ENCODE measurements around the gene NUP50. TPM values are rescaled to one million over a fixed set of nuclear protein-coding genes. Genes with fewer than 3 reads are reported as not detected.

NUP50 gene
- total RNA-seq, 1 experiment from 2014 or later = 134 TPM

- no peak overlapping the region for H3K9ac ChIP-seq (ENCODE audit: extremely low read depth, insufficient read length, low read length)
- H2BK12ac ChIP-seq (ENCODE audit: insufficient read length, low read depth, low read length) = no peak overlapping the region
- no peaks in the 10 kb centered on the region for H3K9me3 ChIP-seq (ENCODE audit: control insufficient read depth, low read depth, low read length)
- H2BK20ac ChIP-seq (ENCODE audit: low read depth, low read length, poor library complexity, severe bottlenecking) = no peak overlapping the region
- no peak overlapping the region for H3T11ph ChIP-seq (ENCODE audit: low read length)
- no peak overlapping the region for H2BK5ac ChIP-seq (ENCODE audit: insufficient read length, low read length)
- no peak for DNase-seq
- no peak overlapping the region for H2BK120ac ChIP-seq (ENCODE audit: low read depth, low read length, poor library complexity, severe bottlenecking)
- no peaks in the 10 kb centered on the region for H3K79me1 ChIP-seq (ENCODE audit: insufficient read depth, low read depth, low read length, poor library complexity, severe bottlenecking)
- no peak overlapping the region for H3K4me2 ChIP-seq (ENCODE audit: insufficient read depth, insufficient read length, low read length)
- H4K5ac ChIP-seq (ENCODE audit: insufficient read length, low read depth, low read length) = no peak overlapping the region
- H3K23me2 ChIP-seq (ENCODE audit: insufficient read length, low read depth, low read length, poor library complexity, severe bottlenecking) = no peaks in the 10 kb centered on the region
- Mint-ChIP-seq H3K27me3 (ENCODE audit: low read depth) (peaks cover 23% of the 10 kb centered on the region), H3K27ac (no peak overlapping the region), H3K36me3 (ENCODE audit: insufficient read depth in 1 of 3, low read depth in 3 of 3) (peaks cover 0 to under 1% (median 0%) of the 10 kb centered on the region in 3 experiments; a peak in 2 of 7 replicates), H3K4me3 (no peak overlapping the region), H3K9me3 (peaks cover 7% of the 10 kb centered on the region in 2 experiments; a peak in 4 of 5 replicates), H3K4me1 (peaks cover 14 to 15% of the 10 kb centered on the region in 2 experiments)
- no peak overlapping the region for H3K18ac ChIP-seq (ENCODE audit: insufficient read length, low read depth, low read length)
- TF ChIP-seq, protein P1, sequence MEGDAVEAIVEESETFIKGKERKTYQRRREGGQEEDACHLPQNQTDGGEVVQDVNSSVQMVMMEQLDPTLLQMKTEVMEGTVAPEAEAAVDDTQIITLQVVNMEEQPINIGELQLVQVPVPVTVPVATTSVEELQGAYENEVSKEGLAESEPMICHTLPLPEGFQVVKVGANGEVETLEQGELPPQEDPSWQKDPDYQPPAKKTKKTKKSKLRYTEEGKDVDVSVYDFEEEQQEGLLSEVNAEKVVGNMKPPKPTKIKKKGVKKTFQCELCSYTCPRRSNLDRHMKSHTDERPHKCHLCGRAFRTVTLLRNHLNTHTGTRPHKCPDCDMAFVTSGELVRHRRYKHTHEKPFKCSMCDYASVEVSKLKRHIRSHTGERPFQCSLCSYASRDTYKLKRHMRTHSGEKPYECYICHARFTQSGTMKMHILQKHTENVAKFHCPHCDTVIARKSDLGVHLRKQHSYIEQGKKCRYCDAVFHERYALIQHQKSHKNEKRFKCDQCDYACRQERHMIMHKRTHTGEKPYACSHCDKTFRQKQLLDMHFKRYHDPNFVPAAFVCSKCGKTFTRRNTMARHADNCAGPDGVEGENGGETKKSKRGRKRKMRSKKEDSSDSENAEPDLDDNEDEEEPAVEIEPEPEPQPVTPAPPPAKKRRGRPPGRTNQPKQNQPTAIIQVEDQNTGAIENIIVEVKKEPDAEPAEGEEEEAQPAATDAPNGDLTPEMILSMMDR (conservative IDR thresholded peaks at IDR 0.05) = no peak
- H3K4me1 ChIP-seq (ENCODE audit: insufficient read depth, low read length) = no peaks in the 10 kb centered on the region; the same call in 1 of the 2 replicates
- no CpG with 5 or more reads among the region's 9 CpGs for whole genome bisulfite sequencing (ENCODE audit: extremely low coverage, insufficient read length, low lambda C conversion rate)
- no peaks in the 10 kb centered on the region for H3K27me3 ChIP-seq (ENCODE audit: insufficient read depth, low read length)
- no peak overlapping the region for H2BK15ac ChIP-seq (ENCODE audit: low read depth, low read length)
- no peak overlapping the region for H3K14ac ChIP-seq (ENCODE audit: insufficient read depth, low read length)
- H4K91ac ChIP-seq (ENCODE audit: insufficient read length, low read depth, low read length) = no peak overlapping the region
- no peak overlapping the region for H3K23ac ChIP-seq (ENCODE audit: insufficient read length, low read depth, low read length)
- no peak overlapping the region for H4K8ac ChIP-seq (replicated peaks; ENCODE audit: insufficient read length, low read depth, low read length)
- H3K56ac ChIP-seq (ENCODE audit: insufficient read length, low read depth, low read length) = no peak overlapping the region
- no peaks in the 10 kb centered on the region for H3K79me2 ChIP-seq (ENCODE audit: insufficient read depth, low read length)
- no peaks in the 10 kb centered on the region for H4K20me1 ChIP-seq (ENCODE audit: control insufficient read depth, insufficient read depth, insufficient read length)
- H2AFZ ChIP-seq (ENCODE audit: low read length) = no peak overlapping the region
- H3K4ac ChIP-seq (ENCODE audit: low read depth, low read length) = no peak overlapping the region
- H2AK5ac ChIP-seq (ENCODE audit: insufficient read length, low read length) = no peak overlapping the region
- no peak overlapping the region for H3K27ac ChIP-seq (ENCODE audit: insufficient read length, low read depth, low read length)
Measured at GRCh38 chr22:45120440-45120839, 43.3 kb upstream of the NUP50 start.
